Suprapubic skin (tissue), 4 donors: Measurements from ENCODE around the gene WDR87.

Experiments used
- CTCF ChIP-seq, 2 donors: fragments of 200-600 bp in 1 of 2; fragments of 450-650 bp in 1 of 2; sonication (generic) in 1 of 2; IDR thresholded peaks; one replicate each; pipeline ENCODE4 v1.5.1; 2016 to 2019; ENCODE audit warnings: antibody characterized with exemption in 2 of 2, mild to moderate bottlenecking in 1 of 2, moderate library complexity in 1 of 2
- EP300 ChIP-seq: sonication (generic); formaldehyde crosslinking; IDR thresholded peaks from one replicate; pipeline ENCODE4 v1.6.1; 2017; ENCODE audit warnings: antibody characterized with exemption
- POLR2A ChIP-seq, 2 donors: fragments of 450-650 bp; IDR thresholded peaks; one replicate each; pipeline ENCODE4 v1.6.1; 2017; ENCODE audit warnings: antibody characterized with exemption in 2 of 2, mild to moderate bottlenecking in 2 of 2, moderate library complexity in 2 of 2
- POLR2AphosphoS5 ChIP-seq, 3 donors: sonication (generic); formaldehyde crosslinking; IDR thresholded peaks; one replicate each; pipeline ENCODE4 v1.6.1; 2017; ENCODE audit warnings: antibody characterized with exemption in 3 of 3

- no peak for TF ChIP-seq CTCF (IDR thresholded peaks at IDR 0.05)
- TF ChIP-seq POLR2A (IDR thresholded peaks at IDR 0.05), result no peak
- no peak for TF ChIP-seq POLR2AphosphoS5 (IDR thresholded peaks at IDR 0.05)
- no peak for TF ChIP-seq EP300
Observed at GRCh38 chr19:37909661-37910199, 3.3 kb upstream of the WDR87 start.
